ENCODE results near the gene NDUFS3.

The NDUFS3 gene

GRCh38 chr11:47592251-47592650, 13.4 kb downstream of the NDUFS3 start:
- no peak for DNase-seq

GRCh38 chr11:47592970-47593369, 14.1 kb downstream of the NDUFS3 start:
- no peak for DNase-seq

GRCh38 chr11:47593492-47593933, 14.6 kb downstream of the NDUFS3 start:
- no peak for DNase-seq

- no peak for DNase-seq
These were observed 15.3 kb downstream of the NDUFS3 start, which contains the start of gene C1QTNF4 for GRCh38 chr11:47593934-47594855. Gene C1QTNF4, minus strand, starts transcription at chr11:47594411. Its CDS starts 3,601 bp downstream, at chr11:47590810.

- no peak for DNase-seq
These were observed 16.2 kb downstream of the NDUFS3 start for GRCh38 chr11:47595029-47595428.

- DNase-seq, result no peak
These were observed 17.1 kb downstream of the NDUFS3 start for GRCh38 chr11:47595967-47596366.

- no peak for DNase-seq
These were observed 21.0 kb downstream of the NDUFS3 start for GRCh38 chr11:47599902-47600301.

- no peak for DNase-seq
These were observed 24.4 kb downstream of the NDUFS3 start for GRCh38 chr11:47603295-47603694.

- DNase-seq, result no peak
These were observed 27.0 kb downstream of the NDUFS3 start for GRCh38 chr11:47605921-47606320.

GRCh38 chr11:47606731-47607130, 27.9 kb downstream of the NDUFS3 start:
- no peak for DNase-seq

- DNase-seq, result no peak
These were observed 28.5 kb downstream of the NDUFS3 start for GRCh38 chr11:47607380-47607779.

GRCh38 chr11:47609675-47610074, 30.8 kb downstream of the NDUFS3 start:
- no peak for DNase-seq

- no peak for DNase-seq
These were observed 32.5 kb downstream of the NDUFS3 start for GRCh38 chr11:47611348-47611794.

- no peak for DNase-seq
These were observed 36.4 kb downstream of the NDUFS3 start for GRCh38 chr11:47615249-47615648.

- no peak for DNase-seq
These were observed 38.0 kb downstream of the NDUFS3 start for GRCh38 chr11:47616726-47617416.

GRCh38 chr11:47617417-47617809, 38.5 kb downstream of the NDUFS3 start:
- DNase-seq, result no peak

- no peak for DNase-seq
These were observed 42.0 kb downstream of the NDUFS3 start for GRCh38 chr11:47620836-47621378.

- DNase-seq, result no peak
These were observed 47.4 kb downstream of the NDUFS3 start for GRCh38 chr11:47626234-47626633.

- no peak for DNase-seq
These were observed 49.2 kb downstream of the NDUFS3 start for GRCh38 chr11:47628026-47628425.

GRCh38 chr11:47631473-47631872, 52.6 kb downstream of the NDUFS3 start:
- no peak for DNase-seq
